Sigmoid colon (tissue), 7 donors: Measurements from ENCODE around the gene SLC44A1. TPM values are rescaled to one million over a fixed set of nuclear protein-coding genes. Genes with fewer than 3 reads are reported as not detected.

Source experiments
- DNase-seq: peaks from one replicate; pipeline ENCODE4 v3.0.0-alpha.2; 2019
- H3K27ac ChIP-seq, 4 donors: fragments of 200-600 bp; sonication (generic); one replicate each; pipeline ENCODE4 v1.5.1; 2016 to 2019; ENCODE audit warnings: mild to moderate bottlenecking in 1 of 4
- H3K27me3 ChIP-seq, 3 donors: fragments of 200-600 bp; sonication (generic); one replicate each; pipeline ENCODE4 v1.5.1; 2019; ENCODE audit warnings: mild to moderate bottlenecking in 1 of 3
- H3K36me3 ChIP-seq, 4 donors: fragments of 200-600 bp; sonication (generic); one replicate each; pipeline ENCODE4 v1.5.1; 2016 to 2019
- H3K4me1 ChIP-seq, 4 donors: fragments of 200-600 bp; sonication (generic); one replicate each; pipeline ENCODE4 v1.5.1; 2017 to 2019
- H3K4me3 ChIP-seq, 4 donors: fragments of 200-600 bp; sonication (generic); one replicate each; pipeline ENCODE4 v1.5.1; 2017 to 2019; ENCODE audit warnings: mild to moderate bottlenecking in 2 of 4, moderate library complexity in 1 of 4
- H3K9me3 ChIP-seq, 4 donors: fragments of 200-600 bp in 3 of 4; sonication (generic) in 3 of 4; one replicate each; pipeline versions ENCODE4 v1.5.1 to v1.6.1; 2013 to 2019
- EP300 ChIP-seq, 4 donors: sonication (generic); formaldehyde crosslinking; IDR thresholded peaks; one replicate each; pipeline ENCODE4 v1.6.1; 2017; ENCODE audit warnings: antibody characterized with exemption in 4 of 4
- POLR2A ChIP-seq, 2 donors: fragments of 450-650 bp; IDR thresholded peaks; one replicate each; pipeline ENCODE4 v1.6.1; 2016; ENCODE audit warnings: antibody characterized with exemption in 2 of 2, mild to moderate bottlenecking in 2 of 2, moderate library complexity in 2 of 2
- POLR2AphosphoS5 ChIP-seq, 4 donors: sonication (generic); formaldehyde crosslinking; IDR thresholded peaks; one replicate each; pipeline ENCODE4 v1.6.1; 2017; ENCODE audit warnings: antibody characterized with exemption in 4 of 4
- WGBS, 2 donors: extraction: QIAGEN DNeasy Blood & Tissue Kit; methylation state at CpG; one replicate each; pipeline ENCODE4 v1.1.7; 2013; 5-methylcytosine and 5-hydroxymethylcytosine counted together
- intact Hi-C: fragments of 100-400 bp; cut with DNase I; formaldehyde crosslinking; loops from one replicate; pipeline ENCODE4 v1.15.1; 2023
- polyA plus RNA-seq, 3 donors: library from polyadenylated mRNA; stranded (reverse); fragments of 200-250 nt; gene quantifications; one replicate each; pipeline ENCODE4 v1.2.3, GENCODE V29; 2013
- total RNA-seq, 4 donors: library from RNA; depleted of rRNA; stranded (reverse); fragments of >200 nt; gene quantifications; one replicate each; pipeline ENCODE4 v1.1.0, GENCODE V29; 2016
- TF ChIP-seq, protein P1 (sequence below), 4 experiments: fragments of 450-650 bp in 3 of 4; fragments of 200-600 bp in 1 of 4; IDR thresholded peaks; one replicate each; pipeline ENCODE4 v1.5.1; 2016 to 2019; ENCODE audit warnings: antibody characterized with exemption in 4 of 4, mild to moderate bottlenecking in 3 of 4, moderate library complexity in 2 of 4
- donor health status: healthy with polysubstance abuse.
- donor health status: Bipolar disorder and iron deficiency.
- donor health status: healthy.

The SLC44A1 gene
- total RNA-seq (10 to 100 TPM; 19.7 to 35.4 (median 26.0) TPM), polyA plus RNA-seq (10 to 100 TPM; 11.4 to 27.0 (median 12.3) TPM)

DNA sequence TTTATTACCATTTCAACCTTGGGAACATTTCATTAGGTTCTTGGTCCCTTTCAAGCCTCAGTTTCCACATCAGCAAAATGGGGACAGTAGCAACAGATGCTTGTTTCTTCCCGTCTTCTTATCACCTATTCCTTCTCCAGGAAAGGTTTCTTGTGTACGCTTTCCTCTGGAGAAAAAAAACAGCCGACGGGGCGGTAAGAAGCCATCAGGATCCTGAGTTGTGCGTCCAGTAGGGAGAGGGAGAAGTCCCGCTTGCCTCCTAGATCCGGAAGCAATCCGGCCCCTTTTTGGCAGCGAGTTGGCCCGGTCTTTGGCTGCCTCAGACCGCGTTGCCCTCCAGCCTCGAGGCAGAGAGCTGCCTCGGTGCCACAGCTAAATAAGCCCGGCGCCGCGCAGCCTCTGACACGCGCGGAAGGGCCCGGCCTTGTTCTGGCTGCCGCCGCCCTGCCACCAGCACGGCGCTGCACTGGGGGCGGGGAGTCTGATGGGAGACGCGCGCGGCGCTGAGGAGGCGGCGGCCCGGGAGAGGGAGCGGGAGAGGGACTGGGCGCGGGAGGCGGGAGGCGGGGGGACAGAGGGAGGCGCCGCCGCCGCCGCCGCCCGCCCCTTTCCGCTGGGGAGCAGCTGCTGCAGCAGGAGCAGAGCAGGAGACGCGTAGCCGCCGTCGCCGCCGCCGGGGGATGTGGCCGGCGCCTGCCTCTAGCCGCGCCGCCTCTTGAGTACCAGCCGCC, at the start of gene SLC44A1:
Gene SLC44A1 (plus strand): TSS at position 649 of the 731 bp plus-strand sequence. CDS start 218 bp downstream, outside the sequence.
- intact Hi-C loops, result loop anchor here (1.0 to 10.0 kb wide), 6 partner anchors 87 to 379 kb away; partner anchors contain the start of gene ABCA1
- peaks cover 0 to 31% (median 18%) of the 10 kb centered on the region in 4 donors for H3K4me1 ChIP-seq
- WGBS, 2 donors, result 1% methylated on average over 63 of the region's 63 CpGs
- TF ChIP-seq POLR2AphosphoS5 (IDR thresholded peaks at IDR 0.05) (peak; percentile 48 to 87 (median 86)), EP300 (IDR thresholded peaks at IDR 0.05) (no peak)
- no peaks in the 10 kb centered on the region for H3K27me3 ChIP-seq
- peak within 1 kb of the TSS; percentile 72 to 92 (median 84) for H3K4me3 ChIP-seq
- H3K27ac ChIP-seq, result peak within 1 kb of the TSS; percentile 78 to 84 (median 82)
- no peaks in the 10 kb centered on the region for H3K36me3 ChIP-seq
- H3K9me3 ChIP-seq, result no peaks in the 10 kb centered on the region
- peak; percentile 98 for DNase-seq

DNA sequence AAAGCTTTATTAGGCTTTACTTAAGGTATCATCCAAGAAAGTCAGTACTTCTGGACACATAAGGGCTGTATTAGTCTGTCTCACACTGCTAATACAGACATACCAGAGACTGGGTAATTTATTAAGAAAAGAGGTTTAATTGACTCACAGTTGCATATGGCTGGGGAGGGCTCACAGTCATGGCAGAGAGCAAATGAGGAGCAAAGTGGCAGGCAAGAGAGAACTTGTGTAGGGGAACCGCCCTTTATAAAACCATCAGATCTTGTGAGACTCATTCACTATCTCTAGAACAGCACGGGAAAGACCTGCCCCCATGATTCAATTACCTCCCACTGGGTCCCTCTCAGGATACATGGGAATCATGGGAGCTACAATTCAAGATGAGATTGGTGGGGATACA, 49.2 kb upstream of the SLC44A1 start:
- Histone ChIP-seq H3K4me3 (no peak overlapping the region), H3K27me3 (no peaks in the 10 kb centered on the region), H3K9me3 (no peaks in the 10 kb centered on the region), H3K27ac (no peak overlapping the region), H3K36me3 (no peaks in the 10 kb centered on the region), H3K4me1 (peaks cover 0 to 5% (median 0%) of the 10 kb centered on the region in 4 donors)
- DNase-seq, result no peak
- 74 to 85% methylated on average over 2 of the region's 2 CpGs for whole genome bisulfite sequencing, 2 donors
- intact Hi-C loops, result no loop called here
- TF ChIP-seq, protein P1, sequence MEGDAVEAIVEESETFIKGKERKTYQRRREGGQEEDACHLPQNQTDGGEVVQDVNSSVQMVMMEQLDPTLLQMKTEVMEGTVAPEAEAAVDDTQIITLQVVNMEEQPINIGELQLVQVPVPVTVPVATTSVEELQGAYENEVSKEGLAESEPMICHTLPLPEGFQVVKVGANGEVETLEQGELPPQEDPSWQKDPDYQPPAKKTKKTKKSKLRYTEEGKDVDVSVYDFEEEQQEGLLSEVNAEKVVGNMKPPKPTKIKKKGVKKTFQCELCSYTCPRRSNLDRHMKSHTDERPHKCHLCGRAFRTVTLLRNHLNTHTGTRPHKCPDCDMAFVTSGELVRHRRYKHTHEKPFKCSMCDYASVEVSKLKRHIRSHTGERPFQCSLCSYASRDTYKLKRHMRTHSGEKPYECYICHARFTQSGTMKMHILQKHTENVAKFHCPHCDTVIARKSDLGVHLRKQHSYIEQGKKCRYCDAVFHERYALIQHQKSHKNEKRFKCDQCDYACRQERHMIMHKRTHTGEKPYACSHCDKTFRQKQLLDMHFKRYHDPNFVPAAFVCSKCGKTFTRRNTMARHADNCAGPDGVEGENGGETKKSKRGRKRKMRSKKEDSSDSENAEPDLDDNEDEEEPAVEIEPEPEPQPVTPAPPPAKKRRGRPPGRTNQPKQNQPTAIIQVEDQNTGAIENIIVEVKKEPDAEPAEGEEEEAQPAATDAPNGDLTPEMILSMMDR (IDR thresholded peaks at IDR 0.05), result no peak
- no peak for TF ChIP-seq EP300 (IDR thresholded peaks at IDR 0.05)
- no peak for TF ChIP-seq POLR2AphosphoS5 (IDR thresholded peaks at IDR 0.05)
- TF ChIP-seq POLR2A (IDR thresholded peaks at IDR 0.05), result no peak

- H3K27me3 ChIP-seq, result no peaks in the 10 kb centered on the region
- no peaks in the 10 kb centered on the region for H3K4me1 ChIP-seq
- H3K36me3 ChIP-seq, result no peaks in the 10 kb centered on the region
- no peaks in the 10 kb centered on the region for H3K9me3 ChIP-seq
- no peak overlapping the region for H3K4me3 ChIP-seq
- 97 to 98% methylated on average over 2 of the region's 2 CpGs for WGBS, 2 donors
- intact Hi-C loops, result no loop called here
- H3K27ac ChIP-seq, result no peak overlapping the region
- DNase-seq, result no peak
- TF ChIP-seq POLR2AphosphoS5 (IDR thresholded peaks at IDR 0.05), result no peak
- TF ChIP-seq, protein P1 (IDR thresholded peaks at IDR 0.05), result no peak
- TF ChIP-seq POLR2A (IDR thresholded peaks at IDR 0.05), result no peak
- TF ChIP-seq EP300 (IDR thresholded peaks at IDR 0.05), result no peak
These were observed 46.4 kb upstream of the SLC44A1 start for GRCh38 chr9:105198023-105198422.

DNA sequence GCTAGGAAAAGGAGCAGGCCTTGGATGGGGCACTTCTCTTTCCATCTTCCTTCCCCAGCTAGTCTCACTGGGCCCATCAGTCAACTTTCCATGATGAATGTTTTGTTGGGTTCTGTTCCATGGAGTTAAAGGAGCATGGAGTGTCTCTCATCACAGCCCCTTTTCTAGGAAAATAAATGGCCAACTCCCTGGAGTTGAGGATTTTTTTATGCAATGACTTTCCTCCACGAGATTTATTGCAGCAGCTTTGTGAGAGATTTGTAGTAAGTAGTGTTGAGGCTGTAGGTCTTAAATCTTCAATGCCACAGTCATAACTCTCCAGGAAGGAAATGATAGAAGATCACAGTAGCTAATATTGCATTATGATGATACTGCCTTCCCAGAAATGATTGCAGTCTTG, 45.6 kb upstream of the SLC44A1 start:
- Histone ChIP-seq H3K4me1 (no peaks in the 10 kb centered on the region), H3K9me3 (no peaks in the 10 kb centered on the region), H3K27me3 (no peaks in the 10 kb centered on the region), H3K36me3 (no peaks in the 10 kb centered on the region), H3K4me3 (no peak overlapping the region), H3K27ac (no peak overlapping the region)
- TF ChIP-seq, protein P1 (IDR thresholded peaks at IDR 0.05), result no peak
- TF ChIP-seq POLR2A (IDR thresholded peaks at IDR 0.05) (no peak), POLR2AphosphoS5 (IDR thresholded peaks at IDR 0.05) (no peak), EP300 (IDR thresholded peaks at IDR 0.05) (no peak)
- 47 to 53% methylated on average over 1 of the region's 1 CpG for WGBS, 2 donors
- DNase-seq, result no peak
- intact Hi-C loops, result no loop called here

GRCh38 chr9:105204416-105204815, 40.0 kb upstream of the SLC44A1 start:
- H3K36me3 ChIP-seq, result no peaks in the 10 kb centered on the region
- H3K4me3 ChIP-seq, result no peak overlapping the region
- H3K9me3 ChIP-seq, result no peaks in the 10 kb centered on the region
- intact Hi-C loops, result no loop called here
- no peaks in the 10 kb centered on the region for H3K27me3 ChIP-seq
- TF ChIP-seq POLR2A (IDR thresholded peaks at IDR 0.05) (no peak), EP300 (IDR thresholded peaks at IDR 0.05) (no peak), POLR2AphosphoS5 (IDR thresholded peaks at IDR 0.05) (no peak)
- TF ChIP-seq, protein P1 (IDR thresholded peaks at IDR 0.05), result no peak
- WGBS, 2 donors, result 92 to 95% methylated on average over 3 of the region's 3 CpGs
- H3K27ac ChIP-seq, result no peak overlapping the region
- H3K4me1 ChIP-seq, result peaks cover 0 to 15% (median 5%) of the 10 kb centered on the region in 4 donors
- DNase-seq, result no peak
